ENCODE data around the gene ZSCAN25.
A peak's percentile ranks its signal among the peaks of the same experiment; 100 is the strongest.

Gene ZSCAN25

DNA sequence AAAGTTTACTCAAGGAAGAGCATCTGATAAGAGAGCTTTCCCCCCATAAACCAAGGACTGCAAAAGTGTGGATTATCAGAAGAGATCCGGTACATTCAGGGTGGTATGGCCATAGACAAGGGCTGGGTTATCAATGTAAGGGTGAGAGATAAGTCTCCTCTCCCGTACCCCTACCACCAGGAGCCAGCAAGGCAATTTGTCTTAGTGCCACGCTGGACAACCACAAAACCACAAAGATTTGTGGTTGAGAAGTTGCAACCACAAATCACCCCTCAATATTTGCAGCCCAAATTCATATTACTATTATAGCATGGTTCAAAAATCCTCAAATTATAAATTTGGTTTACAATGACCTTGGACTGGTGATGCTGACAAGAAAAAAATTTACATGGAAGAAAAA is 2.3 kb upstream of the ZSCAN25 start:
- Histone ChIP-seq H3K4me3 (no peak overlapping the region), H3K4me1 (peaks cover 11 to 21% (median 17%) of the 10 kb centered on the region in 10 experiments), H4K20me1 (peaks cover 0 to 1% (median 0%) of the 10 kb centered on the region in 11 experiments; a peak in 2 of 22 replicates), H3K9ac (no peak overlapping the region), H3K27me3 (no peaks in the 10 kb centered on the region), H3K4me2 (no peak overlapping the region), H3K27ac (no peak overlapping the region), H3K9me3 (replicated peaks in 1 of 11) (peaks cover 0 to 3% (median 0%) of the 10 kb centered on the region in 11 experiments; a peak in 4 of 22 replicates), H3K36me3 (peaks cover 12 to 16% (median 13%) of the 10 kb centered on the region in 11 experiments)
- TF ChIP-seq Cebpa-rat (IDR thresholded peaks at IDR 0.05): no peak

DNA sequence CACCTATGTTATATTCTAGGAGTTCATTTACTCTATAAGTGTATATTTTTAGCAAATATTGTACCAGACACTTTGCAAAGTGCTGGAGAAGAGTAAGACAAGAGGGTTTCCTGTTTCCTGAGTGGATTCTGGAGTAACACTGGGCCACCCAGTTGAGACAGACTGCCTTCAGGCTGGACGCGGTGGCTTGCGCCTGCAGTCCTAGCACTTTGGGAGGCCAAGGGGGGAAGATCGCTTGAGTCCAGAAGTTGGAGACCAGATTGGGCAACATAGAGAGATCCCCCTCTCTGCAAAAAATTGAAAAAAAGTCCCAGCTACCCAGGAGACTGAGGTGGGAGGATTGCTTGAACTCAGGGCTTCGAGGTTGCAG is 772 bp upstream of the ZSCAN25 start:
- no peak for TF ChIP-seq Cebpa-rat (IDR thresholded peaks at IDR 0.05)
- Histone ChIP-seq H3K4me2 (peak overlapping the region; percentile 86 to 96 (median 89); a peak in 21 of 22 replicates), H3K9me3 (replicated peaks in 1 of 11) (peaks cover 0 to 3% (median 0%) of the 10 kb centered on the region in 11 experiments; a peak in 4 of 22 replicates), H3K9ac (peak overlapping the region in 2 of 11 experiments; percentile 89 to 94; a peak in 4 of 22 replicates), H3K4me3 (peak overlapping the region; percentile 86 to 99 (median 94); a peak in 18 of 20 replicates), H3K4me1 (peaks cover 11 to 29% (median 17%) of the 10 kb centered on the region in 10 experiments), H3K36me3 (peaks cover 26 to 30% (median 28%) of the 10 kb centered on the region in 11 experiments), H3K27ac (peak overlapping the region in 5 of 11 experiments; percentile 81 to 90 (median 89); a peak in 8 of 22 replicates), H3K27me3 (no peaks in the 10 kb centered on the region), H4K20me1 (peaks cover 0 to 16% (median 0%) of the 10 kb centered on the region in 11 experiments; a peak in 4 of 22 replicates)

DNA sequence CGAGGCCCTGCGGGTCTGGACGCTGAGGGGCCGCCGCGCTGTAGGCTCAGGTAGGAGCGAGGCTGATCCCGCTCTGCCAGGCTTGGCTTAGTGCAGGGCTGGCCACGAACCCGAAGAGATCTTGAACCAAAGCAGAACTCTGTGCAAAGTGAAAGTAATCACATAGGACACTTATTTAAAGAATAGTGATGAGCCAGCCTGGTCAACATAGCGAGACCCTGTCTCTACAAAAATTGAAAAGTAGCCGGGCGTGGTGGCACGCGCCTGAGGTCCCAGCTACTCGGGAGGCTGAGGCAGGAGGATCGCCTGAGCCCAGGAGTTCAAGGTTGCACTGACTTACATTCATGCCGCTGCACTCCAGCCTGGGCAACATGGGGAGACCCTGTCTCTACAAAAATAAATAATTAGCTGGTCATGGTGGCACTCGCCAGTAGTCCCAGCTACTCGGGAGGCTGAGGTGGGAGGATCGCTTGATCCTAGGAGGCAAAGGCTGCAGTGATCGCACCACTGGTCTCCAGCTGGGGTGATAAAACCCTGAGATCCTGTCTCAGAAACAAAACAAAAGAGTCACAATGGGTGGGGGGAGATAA is 541 bp downstream of the ZSCAN25 start:
- peaks cover 11 to 34% (median 18%) of the 10 kb centered on the region in 10 experiments for H3K4me1 ChIP-seq
- H3K27me3 ChIP-seq: no peaks in the 10 kb centered on the region
- peaks cover 40 to 44% (median 41%) of the 10 kb centered on the region in 11 experiments for H3K36me3 ChIP-seq
- peaks cover 0 to 3% (median 0%) of the 10 kb centered on the region in 11 experiments; a peak in 4 of 22 replicates for H3K9me3 ChIP-seq (replicated peaks in 1 of 11)
- H4K20me1 ChIP-seq: peaks cover 0 to 22% (median under 1%) of the 10 kb centered on the region in 11 experiments; a peak in 6 of 22 replicates
- TF ChIP-seq Cebpa-rat (IDR thresholded peaks at IDR 0.05): no peak
- peak overlapping the region; percentile 81 to 90 (median 87) for H3K27ac ChIP-seq
- H3K4me2 ChIP-seq: peak overlapping the region; percentile 86 to 96 (median 89)
- H3K4me3 ChIP-seq: peak overlapping the region; percentile 86 to 99 (median 94)
- peak overlapping the region; percentile 86 to 96 (median 92) for H3K9ac ChIP-seq

DNA sequence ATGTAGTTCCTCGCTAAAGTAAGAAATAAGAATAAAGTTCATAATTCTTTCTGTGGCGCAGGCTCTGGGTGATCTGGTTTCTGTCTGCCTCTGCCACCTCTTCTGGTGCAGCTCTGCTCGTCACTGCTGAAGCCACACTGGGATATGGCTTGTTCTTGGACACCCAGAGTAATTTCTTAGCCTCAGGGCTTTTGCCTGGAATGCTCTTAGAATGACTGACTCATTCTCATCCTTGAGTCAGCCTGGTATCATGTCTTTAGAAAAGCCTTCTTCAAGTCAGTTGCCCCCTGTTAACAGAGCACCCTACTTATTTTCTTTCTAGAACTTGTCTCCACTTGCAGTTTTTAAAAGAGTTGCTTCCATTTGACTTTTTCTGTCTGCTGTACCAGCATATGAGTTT is 2.0 kb downstream of the ZSCAN25 start:
- Histone ChIP-seq H3K4me1 (peaks cover 11 to 34% (median 19%) of the 10 kb centered on the region in 10 experiments), H3K4me2 (no peak overlapping the region), H3K36me3 (peaks cover 54 to 58% (median 56%) of the 10 kb centered on the region in 11 experiments), H4K20me1 (peaks cover 0 to 28% (median 8%) of the 10 kb centered on the region in 11 experiments; a peak in 6 of 22 replicates), H3K9me3 (replicated peaks in 1 of 11) (peaks cover 0 to 3% (median 0%) of the 10 kb centered on the region in 11 experiments; a peak in 2 of 22 replicates), H3K27me3 (no peaks in the 10 kb centered on the region), H3K9ac (no peak overlapping the region), H3K4me3 (no peak overlapping the region), H3K27ac (no peak overlapping the region)
- TF ChIP-seq Cebpa-rat (IDR thresholded peaks at IDR 0.05): no peak

DNA sequence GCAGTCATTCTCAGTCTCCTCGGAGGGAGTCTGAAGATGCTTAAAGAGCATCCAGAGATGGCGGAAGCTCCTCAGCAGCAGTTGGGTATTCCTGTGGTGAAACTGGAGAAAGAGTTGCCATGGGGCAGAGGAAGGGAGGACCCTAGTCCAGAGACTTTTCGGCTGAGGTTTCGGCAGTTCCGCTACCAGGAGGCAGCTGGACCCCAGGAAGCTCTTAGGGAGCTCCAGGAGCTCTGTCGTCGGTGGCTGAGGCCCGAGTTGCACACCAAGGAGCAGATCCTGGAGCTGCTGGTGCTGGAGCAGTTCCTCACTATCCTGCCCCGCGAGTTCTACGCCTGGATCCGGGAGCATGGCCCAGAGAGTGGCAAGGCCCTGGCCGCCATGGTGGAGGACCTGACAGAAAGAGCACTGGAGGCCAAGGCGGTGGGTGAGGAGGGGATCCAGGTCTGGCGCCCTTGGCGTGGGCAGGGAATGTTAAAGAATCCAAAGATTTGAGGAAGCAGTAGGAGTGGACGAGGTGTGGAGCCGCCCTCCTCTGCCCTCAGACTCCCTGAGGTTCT is 2.9 kb downstream of the ZSCAN25 start:
- H3K27ac ChIP-seq: no peak overlapping the region
- H3K9ac ChIP-seq: peak overlapping the region in 1 of 11 experiments; percentile 11; a peak in 1 of 22 replicates
- no peak overlapping the region for H3K4me2 ChIP-seq
- peaks cover 11 to 34% (median 21%) of the 10 kb centered on the region in 10 experiments for H3K4me1 ChIP-seq
- no peaks in the 10 kb centered on the region for H3K9me3 ChIP-seq (replicated peaks in 1 of 11)
- H3K27me3 ChIP-seq: no peaks in the 10 kb centered on the region
- H3K4me3 ChIP-seq: no peak overlapping the region
- H4K20me1 ChIP-seq: peaks cover 0 to 37% (median 16%) of the 10 kb centered on the region in 11 experiments; a peak in 10 of 22 replicates
- peaks cover 63 to 67% (median 65%) of the 10 kb centered on the region in 11 experiments for H3K36me3 ChIP-seq
- TF ChIP-seq Cebpa-rat (IDR thresholded peaks at IDR 0.05): no peak

DNA sequence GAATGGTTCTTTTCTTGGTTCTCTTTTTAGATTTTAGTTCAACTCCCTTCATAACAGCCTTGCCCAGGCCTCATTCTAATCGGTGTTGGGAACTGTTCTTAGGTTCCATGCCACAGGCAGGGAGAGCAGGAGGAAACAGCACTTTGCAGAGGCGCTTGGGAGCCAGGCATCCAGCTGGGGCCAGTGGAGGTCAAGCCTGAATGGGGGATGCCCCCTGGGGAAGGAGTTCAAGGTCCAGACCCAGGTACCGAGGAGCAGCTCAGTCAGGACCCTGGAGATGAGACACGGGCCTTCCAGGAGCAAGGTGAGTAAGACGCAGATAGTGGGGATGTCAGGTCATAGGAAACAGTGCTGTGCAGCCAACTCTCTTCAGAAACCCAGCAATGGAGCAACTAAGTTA is 4.5 kb downstream of the ZSCAN25 start:
- peaks cover 79 to 83% (median 81%) of the 10 kb centered on the region in 11 experiments for H3K36me3 ChIP-seq
- peaks cover 0 to 53% (median 20%) of the 10 kb centered on the region in 11 experiments; a peak in 13 of 22 replicates for H4K20me1 ChIP-seq
- H3K4me2 ChIP-seq: no peak overlapping the region
- peak overlapping the region in 2 of 11 experiments; percentile 26; a peak in 2 of 22 replicates for H3K9ac ChIP-seq
- no peak overlapping the region for H3K27ac ChIP-seq
- TF ChIP-seq Cebpa-rat (IDR thresholded peaks at IDR 0.05): no peak
- H3K4me3 ChIP-seq: no peak overlapping the region
- H3K4me1 ChIP-seq: peaks cover 11 to 29% (median 18%) of the 10 kb centered on the region in 10 experiments
- no peaks in the 10 kb centered on the region for H3K9me3 ChIP-seq (replicated peaks in 1 of 11)
- H3K27me3 ChIP-seq: no peaks in the 10 kb centered on the region

DNA sequence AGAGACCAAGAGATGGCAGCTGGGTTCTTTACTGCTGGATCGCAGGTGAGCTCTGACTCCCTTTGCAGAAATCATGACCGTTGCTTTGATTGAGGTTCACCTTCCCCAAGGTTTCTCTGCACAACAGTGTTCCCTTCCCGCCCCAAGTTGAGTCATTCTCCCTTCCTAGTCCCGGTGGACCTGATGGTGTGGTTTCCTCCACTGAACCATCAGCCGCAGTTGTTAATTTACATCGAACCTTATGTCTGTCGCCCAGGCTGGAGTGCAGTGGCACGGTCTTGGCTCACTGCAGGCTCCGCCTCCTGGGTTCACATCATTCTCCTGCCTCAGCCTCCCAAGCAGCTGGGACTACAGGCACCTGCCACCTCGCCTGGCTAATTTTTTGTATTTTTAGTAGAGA is 5.8 kb downstream of the ZSCAN25 start:
- Histone ChIP-seq H3K9me3 (replicated peaks in 1 of 11) (no peaks in the 10 kb centered on the region), H4K20me1 (peaks cover 0 to 58% (median 20%) of the 10 kb centered on the region in 11 experiments; a peak in 13 of 22 replicates), H3K36me3 (peaks cover 92 to 97% (median 94%) of the 10 kb centered on the region in 11 experiments), H3K9ac (no peak overlapping the region), H3K4me1 (peaks cover 5 to 25% (median 11%) of the 10 kb centered on the region in 10 experiments), H3K27ac (no peak overlapping the region), H3K27me3 (no peaks in the 10 kb centered on the region), H3K4me3 (no peak overlapping the region), H3K4me2 (peak overlapping the region in 1 of 11 experiments; percentile 7; a peak in 1 of 22 replicates)
- no peak for TF ChIP-seq Cebpa-rat (IDR thresholded peaks at IDR 0.05)

DNA sequence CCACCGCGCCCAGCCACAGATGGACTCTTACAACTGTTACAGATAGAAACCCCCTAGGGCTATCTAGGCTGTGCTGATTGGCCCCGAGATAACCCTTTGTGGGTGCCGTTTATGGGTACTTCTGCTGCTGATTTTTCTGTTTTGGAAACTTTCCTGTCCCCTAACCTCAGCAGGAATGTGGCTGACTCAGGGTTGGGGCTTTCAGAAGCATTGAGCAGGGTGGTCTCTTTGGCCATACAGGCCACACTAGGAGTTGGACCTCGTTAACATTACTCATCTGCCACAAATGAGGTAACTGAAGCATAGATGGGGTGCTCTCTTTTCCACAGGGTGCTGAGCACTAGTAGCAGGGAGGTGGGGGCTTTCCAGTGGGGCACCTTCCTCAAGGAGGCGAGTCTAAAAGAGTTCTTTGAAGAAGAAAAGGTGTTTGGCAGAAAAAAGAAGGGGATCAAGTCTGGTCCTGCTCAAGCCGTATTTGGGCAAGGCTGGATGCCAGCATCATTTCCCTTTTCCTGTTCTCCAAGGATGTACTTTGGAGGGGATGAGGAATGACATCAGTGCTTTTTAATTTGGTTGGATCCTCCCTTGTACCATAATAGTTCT is 6.4 kb downstream of the ZSCAN25 start:
- no peak for TF ChIP-seq Cebpa-rat (IDR thresholded peaks at IDR 0.05)
- no peaks in the 10 kb centered on the region for H3K27me3 ChIP-seq
- H3K4me3 ChIP-seq: no peak overlapping the region
- H3K9ac ChIP-seq: no peak overlapping the region
- peaks cover 0 to 19% (median 6%) of the 10 kb centered on the region in 10 experiments; a peak in 11 of 20 replicates for H3K4me1 ChIP-seq
- H3K4me2 ChIP-seq: no peak overlapping the region
- peaks cover 0 to 58% (median 20%) of the 10 kb centered on the region in 11 experiments; a peak in 13 of 22 replicates for H4K20me1 ChIP-seq
- peaks cover 97 to 100% (median 100%) of the 10 kb centered on the region in 11 experiments for H3K36me3 ChIP-seq
- H3K27ac ChIP-seq: no peak overlapping the region
- no peaks in the 10 kb centered on the region for H3K9me3 ChIP-seq (replicated peaks in 1 of 11)

All from BLaER1 treated with 17β-estradiol and CSF1 and Interleukin-3, amounts not matched to agents 10 nM and 100 nM (cell line).